GM23338 (cell line): Measurements from ENCODE around the gene PHC3. TPM values are rescaled to one million over a fixed set of nuclear protein-coding genes. Genes with fewer than 3 reads are reported as not detected.

ENCODE experiments used
- ATAC-seq: fragments of 200-7000 bp; cut with Tn5 transposase; 3 replicates; pipeline ENCODE4 v1.9.1; 2020
- DNase-seq: peaks from one replicate; pipeline ENCODE4 v3.0.0-alpha.2; 2015; ENCODE audit warnings: low spot score
- H2AFZ ChIP-seq: fragments of 200-600 bp; sonication (generic); 2 replicates; pipeline ENCODE4 v1.8.0; 2016; ENCODE audit warnings: antibody characterized with exemption, mild to moderate bottlenecking, moderate library complexity
- H3F3A ChIP-seq: fragments of 200-600 bp; sonication (generic); replicated peaks from 2 replicates; pipeline ENCODE4 v1.8.0; 2017; ENCODE audit warnings: antibody characterized with exemption, mixed run types, low read depth
- H3K27ac ChIP-seq: fragments of 200-600 bp; sonication (generic); 2 replicates; pipeline ENCODE4 v1.6.1; 2016; ENCODE audit warnings: low read depth
- H3K27me3 ChIP-seq: fragments of 200-600 bp; sonication (generic); 2 replicates; pipeline ENCODE4 v1.8.0; 2016; ENCODE audit warnings: mild to moderate bottlenecking, mixed run types, moderate library complexity; ENCODE audit not compliant: insufficient read depth
- H3K36me3 ChIP-seq: fragments of 200-600 bp; sonication (generic); 2 replicates; pipeline ENCODE4 v1.8.0; 2016; ENCODE audit warnings: mild to moderate bottlenecking; ENCODE audit not compliant: insufficient read depth
- H3K4me1 ChIP-seq: fragments of 200-600 bp; sonication (generic); 2 replicates; pipeline ENCODE4 v1.8.0; 2016; ENCODE audit warnings: mild to moderate bottlenecking, moderate library complexity; ENCODE audit not compliant: insufficient read depth
- H3K4me2 ChIP-seq: fragments of 200-600 bp; sonication (generic); 2 replicates; pipeline ENCODE4 v1.7.1; 2017; ENCODE audit warnings: mixed run types
- H3K4me3 ChIP-seq: fragments of 200-600 bp; sonication (generic); 2 replicates; pipeline ENCODE4 v1.6.1; 2016; ENCODE audit warnings: mixed run types
- H3K79me2 ChIP-seq: fragments of 200-600 bp; sonication (generic); replicated peaks from 2 replicates; pipeline ENCODE4 v1.8.0; 2017; ENCODE audit warnings: mild to moderate bottlenecking; ENCODE audit not compliant: insufficient read depth
- H3K9me2 ChIP-seq: fragments of 200-600 bp; sonication (generic); 2 replicates; pipeline ENCODE4 v1.8.0; 2017; ENCODE audit not compliant: insufficient read depth
- H4K20me1 ChIP-seq: fragments of 200-600 bp; sonication (generic); replicated peaks from 2 replicates; pipeline ENCODE4 v1.8.0; 2017; ENCODE audit warnings: mild to moderate bottlenecking; ENCODE audit not compliant: insufficient read depth
- H3K27ac Mint-ChIP-seq: 2 replicates; pipeline ENCODE4 v1.8.0; 2020; ENCODE audit warnings: inconsistent platforms, mild to moderate bottlenecking, moderate library complexity, mixed read lengths
- H3K27me3 Mint-ChIP-seq: 3 replicates; pipeline ENCODE4 v1.8.0; 2022; ENCODE audit warnings: low read depth, mild to moderate bottlenecking, moderate library complexity, mixed read lengths, inconsistent platforms; ENCODE audit not compliant: insufficient read depth, poor library complexity
- H3K36me3 Mint-ChIP-seq: 3 replicates; pipeline ENCODE4 v1.8.0; 2021; ENCODE audit warnings: low read depth, mild to moderate bottlenecking, inconsistent platforms, moderate library complexity, mixed read lengths
- H3K4me1 Mint-ChIP-seq: 3 replicates; pipeline ENCODE4 v1.8.0; 2020; ENCODE audit warnings: mild to moderate bottlenecking, inconsistent platforms, mixed read lengths
- H3K4me3 Mint-ChIP-seq: 3 replicates; pipeline ENCODE4 v1.8.0; 2021; ENCODE audit warnings: moderate library complexity, mild to moderate bottlenecking, inconsistent platforms, mixed read lengths
- H3K9me3 Mint-ChIP-seq: 3 replicates; pipeline ENCODE4 v1.8.0; 2020; ENCODE audit warnings: moderate library complexity, mild to moderate bottlenecking, inconsistent platforms, mixed read lengths
- EZH2 ChIP-seq: fragments of 200-600 bp; sonication (generic); IDR thresholded peaks from one replicate; pipeline ENCODE4 v1.8.0; 2017; ENCODE audit warnings: antibody characterized with exemption, mild to moderate bottlenecking, low read depth; ENCODE audit not compliant: unreplicated experiment
- JUNB ChIP-seq: IDR thresholded peaks from one replicate; pipeline ENCODE4 v1.6.1; 2016; ENCODE audit warnings: antibody characterized with exemption; ENCODE audit not compliant: unreplicated experiment
- NANOG ChIP-seq: IDR thresholded peaks from 2 replicates; pipeline ENCODE4 v1.6.1; 2016; ENCODE audit warnings: antibody characterized with exemption, borderline replicate concordance
- POLR2AphosphoS5 ChIP-seq: IDR thresholded peaks from 2 replicates; pipeline ENCODE4 v1.6.1; 2016; ENCODE audit warnings: antibody characterized with exemption, low read depth
- STAT1 ChIP-seq: IDR thresholded peaks from one replicate; pipeline ENCODE4 v1.6.1; 2016; ENCODE audit warnings: antibody characterized with exemption; ENCODE audit not compliant: unreplicated experiment
- ZNF114 ChIP-seq: fragments of 250-450 bp; sonication (Bioruptor Pico); IDR thresholded peaks from 2 replicates; pipeline ENCODE4 v1.5.0; 2020; ENCODE audit warnings: mild to moderate bottlenecking, moderate library complexity
- ZNF331 ChIP-seq: fragments of 250-450 bp; sonication (Bioruptor Pico); IDR thresholded peaks from 2 replicates; pipeline ENCODE4 v1.5.0; 2020; ENCODE audit warnings: low read depth, mild to moderate bottlenecking, moderate library complexity
- polyA plus RNA-seq: library from polyadenylated mRNA; unstranded; fragments of >200 nt; fragmentation: Nextera tagmentation; extraction: Ambion mirVana; gene quantifications from 2 replicates; pipeline ENCODE4 v1.2.1, GENCODE V29; 2016
- total RNA-seq: library from RNA; depleted of rRNA; stranded (reverse); fragments of >200 nt; shearing (Covaris generic); gene quantifications from 2 replicates; pipeline ENCODE4 v1.2.3, GENCODE V29; 2014
- TF ChIP-seq, protein P1 (sequence below): IDR thresholded peaks from 2 replicates; pipeline ENCODE4 v1.6.1; 2016; ENCODE audit warnings: antibody characterized with exemption
- TF ChIP-seq, protein P2 (sequence below), 2 experiments: fragments of 200-600 bp in 1 of 2; sonication (generic) in 1 of 2; conservative IDR thresholded peaks; 2 replicates each; pipeline versions ENCODE4 v1.5.1 to v1.6.1; 2016 to 2017; ENCODE audit warnings: antibody characterized with exemption in 2 of 2, low read depth in 2 of 2, mild to moderate bottlenecking in 2 of 2, moderate library complexity in 1 of 2

Gene PHC3
- total and polyA plus RNA-seq, 2 experiments from 2014 or later, result 23.9 to 83.5 TPM

DNA sequence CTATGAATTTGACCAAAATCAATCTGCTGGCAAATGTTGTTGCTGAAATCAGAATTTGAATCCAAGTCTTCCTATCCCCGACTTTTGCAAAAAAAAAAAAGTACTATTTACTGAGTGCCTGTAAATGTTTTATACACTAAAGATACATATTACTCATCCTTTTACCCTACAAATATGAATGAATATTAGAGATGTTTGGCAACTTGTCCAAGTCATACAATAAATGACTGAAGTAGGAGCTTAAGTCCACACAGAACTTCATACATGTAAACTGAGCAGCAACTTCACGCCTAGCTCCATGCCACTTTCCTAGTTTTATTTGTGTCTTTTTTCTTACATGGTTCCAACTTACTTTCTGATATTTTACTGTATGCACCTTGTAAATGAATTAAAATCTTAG, 39.2 kb downstream of the PHC3 start:
- Histone ChIP-seq H3K4me1 (no peaks in the 10 kb centered on the region), H3K27me3 (no peaks in the 10 kb centered on the region), H3K36me3 (peaks cover 3% of the 10 kb centered on the region; the same call in 1 of the 2 replicates), H3K79me2 (peaks cover 9% of the 10 kb centered on the region), H3K4me2 (no peak overlapping the region), H3K27ac (no peak overlapping the region), H3K4me3 (no peak overlapping the region), H3K9me2 (no peaks in the 10 kb centered on the region), H2AFZ (no peak overlapping the region), H4K20me1 (0 out of 2 replicates have a peak, but pooled peaks cover 6% of the 10 kb centered on the region), H3F3A (no peaks in the 10 kb centered on the region)
- Mint-ChIP-seq H3K4me3 (no peak overlapping the region), H3K9me3 (no peaks in the 10 kb centered on the region), H3K4me1 (no peaks in the 10 kb centered on the region), H3K36me3 (peaks cover 7% of the 10 kb centered on the region; the same call in 2 of the 3 replicates), H3K27ac (no peak overlapping the region), H3K27me3 (peaks cover 2% of the 10 kb centered on the region)
- TF ChIP-seq, protein P1, sequence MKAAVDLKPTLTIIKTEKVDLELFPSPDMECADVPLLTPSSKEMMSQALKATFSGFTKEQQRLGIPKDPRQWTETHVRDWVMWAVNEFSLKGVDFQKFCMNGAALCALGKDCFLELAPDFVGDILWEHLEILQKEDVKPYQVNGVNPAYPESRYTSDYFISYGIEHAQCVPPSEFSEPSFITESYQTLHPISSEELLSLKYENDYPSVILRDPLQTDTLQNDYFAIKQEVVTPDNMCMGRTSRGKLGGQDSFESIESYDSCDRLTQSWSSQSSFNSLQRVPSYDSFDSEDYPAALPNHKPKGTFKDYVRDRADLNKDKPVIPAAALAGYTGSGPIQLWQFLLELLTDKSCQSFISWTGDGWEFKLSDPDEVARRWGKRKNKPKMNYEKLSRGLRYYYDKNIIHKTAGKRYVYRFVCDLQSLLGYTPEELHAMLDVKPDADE, result no peak
- no peak for TF ChIP-seq NANOG
- TF ChIP-seq ZNF114 (CRISPR knock-in tag), result no peak
- no peak for TF ChIP-seq EZH2
- DNase-seq, result no peak
- no peak for ATAC-seq

DNA sequence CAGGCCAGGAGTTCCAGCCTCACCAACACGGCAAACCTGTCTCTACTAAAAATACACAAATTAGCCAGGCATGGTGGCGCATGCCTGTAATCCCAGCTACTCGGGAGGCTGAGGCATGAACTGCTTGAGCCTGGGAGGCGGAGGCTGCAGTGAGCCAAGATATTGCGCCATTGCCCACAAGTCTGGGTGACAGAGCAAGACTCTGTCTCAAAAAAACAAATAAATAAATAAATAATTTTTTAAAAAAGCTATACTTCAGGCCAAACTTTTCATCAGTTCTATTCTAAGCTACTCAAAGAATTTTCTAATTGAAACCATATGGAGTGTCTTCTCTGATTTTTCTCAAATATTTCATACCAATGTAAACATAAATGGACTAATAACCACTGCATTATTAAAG, 43.5 kb downstream of the PHC3 start:
- Mint-ChIP-seq H3K27me3 (no peaks in the 10 kb centered on the region), H3K27ac (no peak overlapping the region), H3K4me3 (no peak overlapping the region), H3K36me3 (peaks cover 28% of the 10 kb centered on the region; the same call in 2 of the 3 replicates), H3K9me3 (no peaks in the 10 kb centered on the region), H3K4me1 (no peaks in the 10 kb centered on the region)
- Histone ChIP-seq H3K9me2 (no peaks in the 10 kb centered on the region), H3F3A (no peaks in the 10 kb centered on the region), H3K4me3 (no peak overlapping the region), H3K79me2 (no peaks in the 10 kb centered on the region; the same call in 1 of the 2 replicates), H2AFZ (no peak overlapping the region), H3K36me3 (no peaks in the 10 kb centered on the region), H3K27ac (no peak overlapping the region), H3K27me3 (no peaks in the 10 kb centered on the region), H3K4me2 (no peak overlapping the region), H4K20me1 (0 out of 2 replicates have a peak, but pooled peaks cover 3% of the 10 kb centered on the region), H3K4me1 (no peaks in the 10 kb centered on the region)
- no peak for ATAC-seq
- DNase-seq, result no peak
- TF ChIP-seq POLR2AphosphoS5, result no peak
- no peak for TF ChIP-seq NANOG

DNA sequence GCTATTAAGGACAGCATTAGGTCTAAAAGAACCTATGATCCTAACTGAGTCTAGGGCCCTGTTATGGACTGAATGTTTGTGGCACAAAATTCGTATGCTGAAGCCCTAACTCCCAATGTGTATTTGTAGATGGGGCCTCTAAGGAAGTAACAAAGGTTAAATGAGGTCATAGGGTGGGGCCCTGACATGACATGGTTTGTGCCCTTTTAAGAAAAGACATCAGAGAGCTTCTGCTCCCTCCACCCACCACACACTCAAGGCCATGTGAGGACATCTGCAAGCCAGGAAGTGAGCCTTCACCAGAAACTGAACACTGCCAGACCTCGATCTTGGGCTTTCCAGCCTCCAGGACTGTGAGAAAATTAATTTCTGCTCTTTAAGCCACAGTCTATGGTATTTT, 49.2 kb downstream of the PHC3 start:
- H3F3A ChIP-seq, result no peaks in the 10 kb centered on the region
- H4K20me1 ChIP-seq, result no peaks in the 10 kb centered on the region
- H3K27me3 ChIP-seq, result no peaks in the 10 kb centered on the region
- H3K27ac Mint-ChIP-seq, result no peak overlapping the region
- H3K4me3 ChIP-seq, result no peak overlapping the region
- peaks cover 50% of the 10 kb centered on the region for H3K36me3 Mint-ChIP-seq
- H3K79me2 ChIP-seq, result no peaks in the 10 kb centered on the region; the same call in 1 of the 2 replicates
- H3K27ac ChIP-seq, result no peak overlapping the region
- H3K9me2 ChIP-seq, result no peaks in the 10 kb centered on the region
- no peak for DNase-seq
- H3K27me3 Mint-ChIP-seq, result no peaks in the 10 kb centered on the region
- no peaks in the 10 kb centered on the region; the same call in 2 of the 3 replicates for H3K9me3 Mint-ChIP-seq
- H3K36me3 ChIP-seq, result no peaks in the 10 kb centered on the region
- no peaks in the 10 kb centered on the region; the same call in 2 of the 3 replicates for H3K4me1 Mint-ChIP-seq
- H3K4me1 ChIP-seq, result no peaks in the 10 kb centered on the region
- H2AFZ ChIP-seq, result no peak overlapping the region
- no peak overlapping the region for H3K4me3 Mint-ChIP-seq
- H3K4me2 ChIP-seq, result no peak overlapping the region
- no peak for ATAC-seq
- TF ChIP-seq STAT1 (no peak), JUNB (no peak), POLR2AphosphoS5 (no peak), ZNF331 (CRISPR knock-in tag) (no peak), NANOG (no peak), ZNF114 (CRISPR knock-in tag) (no peak)
- TF ChIP-seq, protein P2, sequence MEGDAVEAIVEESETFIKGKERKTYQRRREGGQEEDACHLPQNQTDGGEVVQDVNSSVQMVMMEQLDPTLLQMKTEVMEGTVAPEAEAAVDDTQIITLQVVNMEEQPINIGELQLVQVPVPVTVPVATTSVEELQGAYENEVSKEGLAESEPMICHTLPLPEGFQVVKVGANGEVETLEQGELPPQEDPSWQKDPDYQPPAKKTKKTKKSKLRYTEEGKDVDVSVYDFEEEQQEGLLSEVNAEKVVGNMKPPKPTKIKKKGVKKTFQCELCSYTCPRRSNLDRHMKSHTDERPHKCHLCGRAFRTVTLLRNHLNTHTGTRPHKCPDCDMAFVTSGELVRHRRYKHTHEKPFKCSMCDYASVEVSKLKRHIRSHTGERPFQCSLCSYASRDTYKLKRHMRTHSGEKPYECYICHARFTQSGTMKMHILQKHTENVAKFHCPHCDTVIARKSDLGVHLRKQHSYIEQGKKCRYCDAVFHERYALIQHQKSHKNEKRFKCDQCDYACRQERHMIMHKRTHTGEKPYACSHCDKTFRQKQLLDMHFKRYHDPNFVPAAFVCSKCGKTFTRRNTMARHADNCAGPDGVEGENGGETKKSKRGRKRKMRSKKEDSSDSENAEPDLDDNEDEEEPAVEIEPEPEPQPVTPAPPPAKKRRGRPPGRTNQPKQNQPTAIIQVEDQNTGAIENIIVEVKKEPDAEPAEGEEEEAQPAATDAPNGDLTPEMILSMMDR (conservative IDR thresholded peaks at IDR 0.05; ENCODE audit: low read depth in 2 of 2), result no peak
